GM20431 (cell line): ENCODE measurements around the gene CPN1.
"Not testable (repeated sequence)": the region's sequence is repeated elsewhere in the genome, so short reads cannot be mapped to it uniquely, and the experiment has no call there.

Experiments used
- in situ Hi-C: fragments of 300-500 bp; cut with MseI, MboI; formaldehyde crosslinking; loops from one replicate; pipeline ENCODE4 v1.15.0; 2020; ENCODE audit warnings: low sequenced_read_pairs; ENCODE audit not compliant: unreplicated experiment

CPN1 gene

DNA sequence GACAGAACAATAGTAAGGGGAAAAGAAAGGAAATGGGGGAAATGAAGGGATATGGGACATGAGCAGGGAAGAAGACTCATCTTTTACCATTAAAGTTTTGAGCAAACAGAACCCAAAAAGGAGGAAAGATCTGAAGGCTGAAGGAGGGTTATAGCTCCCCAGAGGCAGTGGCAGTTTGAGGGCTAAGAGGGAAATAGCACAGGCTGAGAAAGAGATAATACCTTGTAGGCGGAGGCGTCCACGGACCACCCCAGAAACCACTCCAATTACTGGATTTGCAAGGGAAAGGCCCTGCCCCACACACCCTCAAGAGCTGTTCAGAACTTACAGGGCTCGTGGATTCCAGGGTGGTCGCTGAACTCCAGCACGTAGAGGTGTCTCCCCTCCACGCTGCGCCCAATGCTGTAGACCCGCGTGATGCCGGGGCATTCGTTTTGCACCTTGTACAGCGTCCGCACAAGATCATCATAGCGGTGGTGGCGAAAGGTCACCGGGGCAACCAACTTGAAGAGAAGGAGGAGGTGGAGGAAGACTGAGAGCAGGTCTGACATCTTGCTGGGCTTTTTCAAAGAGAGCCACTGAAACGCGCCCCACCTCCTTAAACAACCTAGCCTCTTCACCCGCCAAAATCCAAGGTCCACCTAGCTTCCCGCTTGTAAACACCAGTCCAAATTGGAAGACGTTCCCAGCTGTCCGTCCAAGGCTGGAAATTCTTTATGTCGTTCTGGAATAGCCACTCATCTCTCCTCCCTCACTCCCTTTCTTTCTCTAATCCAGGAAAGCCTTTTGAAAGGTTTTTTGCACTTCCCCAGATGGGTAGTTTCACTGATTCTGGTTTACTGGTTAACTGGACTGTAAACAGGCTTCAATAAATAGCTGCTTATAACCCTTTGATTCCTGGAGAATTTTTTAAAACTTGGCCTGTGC lies at the start of gene CPN1:
Gene CPN1, minus strand, starts transcription at position 795 of the 927 bp plus-strand sequence. Its CDS starts 244 bp downstream, at position 551.
- in situ Hi-C loops, result no loop called here

DNA sequence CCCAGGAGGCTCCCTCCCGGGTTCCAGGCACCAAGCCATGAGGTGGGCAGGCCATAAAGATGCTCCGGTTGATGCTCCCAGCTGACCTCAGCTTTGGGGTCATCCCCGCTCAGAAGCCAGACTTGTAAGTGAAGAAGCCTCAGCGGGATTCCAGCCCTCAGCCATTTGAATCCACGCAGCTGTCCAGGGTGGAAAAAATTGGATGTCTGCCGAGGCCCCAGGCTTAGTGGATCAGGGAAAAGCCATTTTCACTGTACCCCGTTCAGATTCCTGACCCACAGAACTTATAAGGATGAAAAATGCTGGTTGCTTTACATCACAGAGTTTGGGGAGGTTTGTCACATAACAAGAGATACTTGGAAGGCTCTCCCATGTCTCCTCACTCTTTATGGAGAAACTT lies 49.2 kb upstream of the CPN1 start:
- in situ Hi-C loops, result no loop called here

DNA sequence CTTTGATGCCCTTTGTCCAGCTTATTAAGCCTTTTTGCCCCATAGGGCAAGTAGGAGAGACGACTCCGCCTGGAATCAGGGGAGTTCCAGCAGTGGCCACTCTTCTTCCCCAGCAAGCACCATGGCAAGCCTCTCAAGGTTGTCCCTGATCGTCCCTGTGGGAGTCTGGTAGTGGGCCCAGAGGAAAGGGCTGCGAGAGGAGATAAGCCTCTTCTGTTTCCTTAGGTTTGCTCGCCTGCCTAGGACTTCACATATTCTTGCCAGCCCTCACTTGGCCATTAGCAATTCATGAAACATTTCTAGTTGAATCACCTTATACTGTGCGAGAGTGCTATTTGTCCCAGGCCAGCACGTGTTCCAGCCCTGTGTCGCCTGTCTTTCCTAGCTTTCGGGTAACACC lies 47.8 kb upstream of the CPN1 start:
- in situ Hi-C loops, result no loop called here

DNA sequence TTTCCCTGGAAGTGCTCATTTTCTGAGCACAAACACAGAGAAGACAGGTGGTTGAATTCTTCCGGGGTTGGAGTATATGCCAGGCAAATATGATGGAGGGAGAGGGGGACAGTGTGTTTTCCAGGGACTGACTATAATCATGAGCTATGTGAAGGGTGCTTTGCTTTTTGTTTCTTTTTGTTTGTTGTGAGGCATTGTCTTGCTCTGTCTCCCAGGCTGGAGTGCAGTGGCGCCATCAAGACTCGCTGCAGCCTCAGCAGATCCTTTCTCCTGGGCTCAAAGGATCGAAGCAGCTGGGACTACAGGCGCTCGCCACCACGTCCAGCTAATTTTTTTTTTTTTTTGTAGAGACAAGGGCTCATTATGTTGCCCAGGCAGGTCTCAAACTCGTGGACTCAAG lies 47.3 kb upstream of the CPN1 start:
- in situ Hi-C loops, result no loop called here

DNA sequence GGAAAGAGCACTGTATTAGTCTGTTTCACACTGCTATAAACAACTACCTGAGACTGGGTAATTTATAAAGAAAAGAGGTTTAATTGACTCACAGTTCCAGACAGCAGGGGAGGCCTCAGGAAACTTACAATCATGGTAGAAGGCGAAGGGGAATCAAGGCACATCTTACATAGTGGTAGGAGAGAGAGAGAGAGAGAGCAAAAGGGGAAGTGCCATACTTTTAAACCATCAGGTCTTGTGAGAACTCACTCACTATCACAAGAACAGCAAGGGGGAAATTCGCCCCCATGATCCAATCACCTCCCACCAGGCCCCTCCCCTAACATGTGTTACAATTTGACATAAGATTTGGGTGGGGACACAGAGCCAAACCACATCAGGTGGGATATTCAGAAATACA lies 43.7 kb upstream of the CPN1 start:
- in situ Hi-C loops, result not testable (repeated sequence)

DNA sequence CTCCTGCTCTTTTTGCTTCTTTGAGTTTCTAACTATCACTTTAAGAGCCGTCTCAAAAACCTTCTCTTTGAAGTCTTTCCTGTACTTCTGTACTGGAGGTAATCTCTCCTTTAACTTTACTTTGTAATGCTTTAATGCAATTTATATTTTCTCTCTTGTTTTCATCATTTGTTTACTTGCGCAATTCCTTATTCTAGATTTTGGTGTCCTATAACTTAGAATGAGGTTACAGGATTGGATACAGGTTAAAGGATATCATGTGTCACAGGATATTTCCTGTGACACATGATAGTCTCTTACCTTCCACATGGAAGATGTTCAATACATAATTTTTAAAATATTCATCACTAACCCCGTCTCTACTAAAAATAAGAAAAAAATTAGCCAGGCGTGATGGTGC lies 42.4 kb upstream of the CPN1 start:
- in situ Hi-C loops, result no loop called here

DNA sequence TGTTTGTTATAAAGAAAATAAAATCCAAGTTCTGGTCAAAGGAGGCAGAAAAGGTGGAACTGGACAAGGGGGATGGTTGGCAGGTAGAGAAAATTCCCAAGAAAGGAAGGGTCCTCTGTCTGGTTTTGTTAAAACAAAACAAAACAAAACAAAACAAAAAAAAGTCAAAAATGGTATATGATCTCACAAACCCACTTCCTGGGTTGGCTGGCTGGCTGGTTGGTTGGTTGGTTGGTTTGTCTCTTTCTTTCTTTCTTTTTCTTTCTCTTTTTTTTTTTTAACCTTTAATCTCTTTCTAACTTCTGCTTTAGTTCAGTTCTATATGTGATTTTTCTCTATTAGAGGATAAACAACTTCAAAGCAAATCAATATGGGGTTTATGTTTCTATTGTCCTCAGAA lies 41.1 kb upstream of the CPN1 start:
- in situ Hi-C loops, result no loop called here

DNA sequence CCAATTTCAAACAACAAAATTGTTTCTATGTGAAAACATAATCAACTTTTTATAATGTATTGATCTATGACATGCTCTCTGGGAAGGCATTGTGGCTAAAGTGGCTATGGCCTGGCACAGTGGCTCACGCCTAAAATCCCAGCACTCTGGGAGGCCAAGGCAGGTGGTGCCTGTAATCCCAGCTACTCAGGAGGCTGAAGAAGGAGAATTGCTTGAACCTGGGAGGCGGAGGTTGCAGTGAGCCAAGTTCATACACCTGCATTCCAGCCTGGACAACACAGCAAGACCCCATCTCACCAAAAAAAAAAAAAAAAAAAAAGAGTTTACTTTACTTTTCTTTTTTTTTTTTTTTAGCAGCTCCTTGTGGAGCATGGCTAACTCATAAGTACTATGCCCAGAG lies 38.9 kb upstream of the CPN1 start:
- in situ Hi-C loops, result no loop called here

DNA sequence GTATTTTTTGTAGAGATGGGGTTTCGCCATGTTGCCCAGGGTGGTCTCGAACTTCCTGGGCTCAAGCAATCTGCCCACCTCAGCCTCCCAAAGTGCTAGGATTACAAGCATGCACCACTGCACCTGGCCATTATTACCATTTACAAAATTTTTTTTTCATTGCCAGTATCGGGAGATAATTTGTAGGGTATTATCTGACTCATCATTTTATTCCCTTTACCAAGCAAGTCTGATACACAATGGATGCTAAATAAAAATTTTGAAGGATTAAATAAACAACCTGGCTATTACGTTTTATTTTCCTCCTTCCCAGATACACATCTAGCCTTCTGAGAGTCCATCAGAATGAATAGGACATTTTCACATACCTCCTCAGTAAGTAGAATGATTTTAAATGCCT lies 38.1 kb upstream of the CPN1 start:
- in situ Hi-C loops, result no loop called here

DNA sequence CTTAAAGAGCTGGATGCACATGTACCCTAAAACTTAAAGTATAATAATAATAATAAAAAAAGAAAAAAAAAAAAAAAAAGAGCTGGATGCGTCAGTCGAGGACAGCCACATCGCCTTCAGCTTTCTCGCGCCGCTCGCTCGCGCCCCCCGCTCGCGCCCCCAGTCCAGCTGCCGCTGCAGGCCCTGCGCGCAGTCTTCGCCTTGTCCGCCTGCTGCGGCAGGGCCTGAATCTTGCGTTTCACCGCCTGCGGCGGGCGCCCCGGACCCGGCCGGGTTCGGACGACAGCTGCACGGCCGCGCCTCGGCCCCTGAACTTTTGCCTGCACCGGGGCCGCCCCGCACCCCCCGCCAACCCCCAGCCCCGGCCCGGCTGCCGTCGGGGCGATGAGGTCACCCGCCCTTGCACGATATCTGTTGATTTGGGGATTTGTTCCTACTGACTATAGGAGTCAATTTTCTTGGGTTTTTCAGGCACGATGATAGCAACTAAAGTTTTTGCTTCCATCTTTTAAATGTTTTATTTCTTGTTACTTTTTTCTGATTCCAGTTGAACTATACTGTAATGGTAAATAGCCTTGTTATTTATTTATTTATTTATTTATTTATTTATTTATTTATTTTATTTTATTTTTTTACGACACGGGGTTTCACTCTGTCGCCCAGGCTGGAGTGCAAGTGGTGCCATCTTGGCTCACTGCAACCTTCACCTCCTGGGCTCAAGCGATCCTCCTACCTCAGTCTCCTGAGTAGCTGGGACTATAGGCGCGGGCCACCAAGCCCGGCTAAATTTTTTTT lies 33.5 kb upstream of the CPN1 start:
- in situ Hi-C loops, result no loop called here

DNA sequence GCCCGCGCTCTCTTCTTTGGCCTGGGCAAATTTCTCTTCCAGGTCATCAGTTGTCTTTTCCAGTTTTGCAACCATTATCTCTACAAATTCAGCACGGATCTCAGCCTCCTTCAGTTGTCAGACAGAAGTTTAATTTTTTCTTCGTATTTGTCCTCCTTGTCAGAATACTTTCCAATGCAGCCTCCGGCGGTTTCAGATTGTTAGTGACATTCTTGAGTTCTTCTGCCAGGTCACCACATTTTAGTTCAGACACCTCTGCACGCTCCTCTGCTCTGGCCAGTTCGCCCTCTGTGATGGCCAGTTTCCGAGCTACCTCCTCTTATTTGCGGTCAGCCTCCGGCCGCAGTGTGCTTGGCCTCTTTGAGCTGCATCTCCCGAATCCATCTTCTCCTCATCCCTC lies 32.8 kb upstream of the CPN1 start:
- in situ Hi-C loops, result no loop called here

DNA sequence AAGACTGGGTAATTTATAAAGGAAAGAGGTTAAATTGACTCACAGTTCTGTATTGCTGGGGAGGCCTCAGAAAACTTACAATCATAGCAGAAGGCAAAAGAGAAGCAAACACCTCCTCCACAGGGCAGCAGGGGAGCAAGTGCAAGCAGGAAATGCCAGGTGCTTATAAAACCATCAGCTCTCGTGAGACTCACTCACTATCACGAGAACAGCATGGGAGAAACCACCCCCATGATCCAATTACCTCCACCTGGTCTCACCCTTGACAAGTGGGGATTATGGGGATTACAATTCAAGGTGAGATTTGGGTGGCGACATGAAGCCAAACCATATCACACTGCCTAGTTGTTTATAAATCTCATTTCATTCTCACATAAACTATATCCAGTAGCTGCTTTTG lies 28.0 kb upstream of the CPN1 start:
- in situ Hi-C loops, result no loop called here

DNA sequence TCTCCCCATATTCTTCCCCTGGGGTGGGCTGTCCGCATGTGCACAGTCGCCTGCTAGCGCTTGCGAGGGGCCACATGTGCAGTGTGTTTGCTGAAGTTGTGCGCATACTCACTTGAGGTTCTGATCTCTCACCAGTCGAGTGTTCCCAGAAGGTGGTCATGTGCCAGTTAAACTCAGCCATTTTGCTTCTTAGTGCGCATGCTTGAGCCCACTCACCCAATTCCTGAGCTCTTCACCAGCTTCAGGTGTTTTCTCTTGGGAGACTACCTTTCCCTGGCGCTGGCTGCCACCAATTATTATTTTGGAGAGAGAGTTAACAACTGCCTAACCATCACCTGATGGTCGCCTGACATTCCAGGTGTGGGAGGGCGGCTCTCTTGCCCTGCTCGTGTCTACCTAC lies 25.2 kb upstream of the CPN1 start:
- in situ Hi-C loops, result no loop called here

DNA sequence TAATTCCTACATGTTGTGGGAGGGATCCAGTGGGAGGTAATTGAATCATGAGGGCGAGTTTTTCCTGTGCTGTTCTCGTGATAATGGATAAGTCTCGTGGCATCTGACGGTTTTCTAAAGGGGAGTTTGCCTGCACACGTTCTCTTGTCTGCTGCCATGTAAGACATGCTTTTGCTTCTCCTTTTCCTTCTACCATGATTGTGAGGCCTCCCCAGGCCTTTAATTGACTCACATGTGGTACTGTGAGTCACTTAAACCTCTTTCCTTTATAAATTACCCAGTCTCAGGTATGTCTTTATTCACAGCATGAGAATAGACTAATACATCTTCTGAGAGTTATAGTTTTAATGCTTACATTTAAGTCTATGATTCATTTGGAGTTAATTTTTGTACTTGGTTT lies 22.6 kb upstream of the CPN1 start:
- in situ Hi-C loops, result no loop called here

DNA sequence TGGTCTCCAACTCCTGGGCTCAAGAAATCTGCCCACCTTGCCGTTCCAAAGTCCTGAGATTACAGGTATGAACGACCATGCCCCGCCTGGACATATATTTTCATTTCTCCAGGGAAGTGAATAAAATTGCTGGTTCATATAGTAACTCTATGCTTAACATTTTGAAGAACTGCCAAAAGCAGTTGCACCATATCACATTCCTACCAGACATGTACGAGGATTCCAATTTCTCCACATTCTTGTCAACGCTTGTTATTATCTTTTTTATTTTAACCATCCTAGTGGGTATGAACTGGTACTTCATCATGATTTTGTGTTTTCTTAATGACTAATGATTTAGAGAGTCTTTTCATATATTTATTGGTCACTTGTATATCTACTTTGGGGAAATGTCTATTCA lies 21.9 kb upstream of the CPN1 start:
- in situ Hi-C loops, result no loop called here

DNA sequence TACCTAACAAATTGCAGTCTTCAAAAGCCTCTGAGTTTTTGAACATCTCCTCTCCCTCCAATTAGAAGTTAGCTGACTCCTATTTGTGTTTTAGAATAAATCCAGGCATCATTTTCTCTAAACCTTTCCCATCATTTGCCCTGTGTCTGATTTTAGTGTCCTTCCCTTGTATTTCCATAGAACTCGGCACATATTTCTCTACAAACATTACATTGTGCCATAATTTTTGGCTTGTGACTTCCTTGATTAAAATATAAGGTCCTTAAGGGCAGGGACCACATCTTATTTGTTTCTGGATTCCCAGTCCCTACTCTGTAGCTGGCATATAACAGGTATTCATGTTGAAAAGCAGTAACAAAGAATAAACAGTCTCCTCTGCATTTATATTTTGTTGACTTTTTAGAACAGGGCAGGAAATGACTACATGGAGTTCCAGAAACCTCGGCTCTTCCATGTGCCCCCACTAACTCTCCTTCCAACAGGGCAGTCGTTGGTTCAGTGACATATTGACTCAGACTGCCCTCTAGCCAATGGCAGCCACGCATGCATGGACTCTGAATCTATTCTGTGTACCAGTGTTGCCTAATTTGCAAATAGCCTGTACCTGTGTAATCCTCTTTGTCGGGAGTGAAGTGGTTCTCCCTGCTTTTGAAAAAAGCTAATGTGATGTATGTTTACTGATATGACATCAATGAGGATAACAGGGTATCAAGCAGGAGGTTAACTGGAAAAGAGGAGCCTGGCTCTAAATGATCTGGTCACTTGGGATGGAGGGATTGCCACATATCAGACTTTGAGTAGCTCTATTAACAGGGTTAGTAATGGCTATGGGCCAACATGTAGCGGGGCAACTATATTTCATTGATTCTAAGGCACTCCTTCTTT lies 19.8 kb upstream of the CPN1 start:
- in situ Hi-C loops, result no loop called here

DNA sequence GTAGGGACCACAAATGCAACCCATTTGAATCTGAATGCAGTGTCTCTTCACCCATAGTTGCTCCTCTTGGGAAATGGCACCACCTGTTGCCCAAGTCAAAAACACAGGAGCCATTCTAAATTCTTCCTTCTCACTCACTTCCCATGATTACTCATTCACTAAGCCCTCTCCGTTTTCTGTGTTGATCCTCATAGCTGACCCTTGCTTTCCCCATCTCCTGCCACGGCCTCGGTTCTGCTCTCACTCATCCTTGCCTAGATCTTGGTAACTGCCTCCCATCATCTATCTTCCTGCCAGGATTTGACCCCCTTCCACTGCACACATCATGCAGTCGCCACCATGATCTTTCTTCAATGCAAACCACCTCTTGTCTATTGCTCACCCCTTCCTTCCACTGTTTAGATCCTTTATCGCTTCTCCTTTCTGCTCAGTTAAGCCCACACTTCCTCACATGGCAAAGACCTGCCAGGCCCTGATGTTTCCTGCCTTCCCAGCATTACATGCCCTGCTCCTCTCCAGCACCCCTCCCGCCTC lies 19.0 kb upstream of the CPN1 start:
- in situ Hi-C loops, result no loop called here

DNA sequence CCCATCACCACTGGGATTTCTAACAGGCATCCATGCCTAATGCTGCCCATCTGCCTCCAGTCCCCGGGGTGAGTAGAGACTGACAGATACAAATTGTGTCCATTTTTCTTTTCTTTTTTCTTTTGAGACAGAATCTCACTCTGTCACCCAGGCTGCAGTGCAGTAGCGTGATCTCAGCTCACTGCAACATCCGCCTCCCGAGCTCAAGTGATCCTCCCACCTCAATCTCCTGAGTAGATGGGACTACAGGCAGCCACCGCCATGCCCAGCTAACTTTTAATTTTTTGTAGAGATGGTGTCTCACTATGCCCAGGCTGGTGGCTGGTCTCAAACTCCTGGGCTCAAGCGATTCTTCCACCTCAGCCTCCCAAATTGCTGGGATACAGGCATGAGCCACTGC lies 7.6 kb upstream of the CPN1 start:
- in situ Hi-C loops, result no loop called here

DNA sequence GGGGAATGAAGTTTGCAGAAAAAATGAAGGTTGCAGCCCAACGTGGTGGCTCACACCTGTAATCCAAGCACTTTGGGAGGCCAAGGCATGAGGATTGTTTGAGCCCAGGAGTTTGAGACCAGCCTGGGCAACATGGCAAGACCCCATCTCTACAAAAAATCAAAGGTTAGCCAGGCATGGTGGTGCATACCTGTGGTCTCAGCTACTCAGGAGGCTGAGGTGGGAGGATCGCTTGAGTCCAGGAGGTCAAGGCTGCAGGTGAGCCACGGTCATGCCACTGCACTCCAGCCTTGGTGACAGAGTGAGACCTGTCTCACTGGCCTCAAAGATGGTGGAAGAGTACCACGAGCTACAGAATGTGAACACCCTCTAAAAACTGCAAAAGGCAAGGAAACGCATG lies 5.0 kb upstream of the CPN1 start:
- in situ Hi-C loops, result not testable (repeated sequence)

DNA sequence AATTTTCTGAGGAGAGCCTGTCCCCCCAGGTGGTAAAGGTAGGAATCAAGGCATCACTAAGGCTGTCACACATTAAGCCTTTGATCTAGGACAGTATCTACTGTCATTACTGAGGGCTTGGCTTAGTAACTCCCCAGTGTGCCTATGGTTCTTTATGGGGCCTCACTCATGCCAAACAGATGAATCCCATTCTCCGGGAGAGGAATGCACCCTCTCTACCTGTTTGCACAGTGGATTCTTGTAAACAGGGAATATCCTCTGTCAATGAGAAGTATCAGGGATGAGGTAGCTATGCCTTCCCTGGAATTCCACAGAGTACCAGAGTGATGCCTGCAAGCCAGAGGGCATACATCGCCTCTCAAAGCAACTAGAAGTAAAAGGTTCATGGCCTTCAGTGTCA lies 3.9 kb upstream of the CPN1 start:
- in situ Hi-C loops, result no loop called here
